Measurements from ENCODE around the gene ROBO2.

The ROBO2 gene

GRCh38 chr3:77466562-77467115, 426.7 kb downstream of the ROBO2 start:
- no peak for ATAC-seq
- H3K4me3 Mint-ChIP-seq, result no peak overlapping the region
- no peak overlapping the region for H3K27ac Mint-ChIP-seq

GRCh38 chr3:77467702-77468625, 428.1 kb downstream of the ROBO2 start:
- no peaks in the 10 kb centered on the region for H3K4me1 Mint-ChIP-seq
- H3K36me3 Mint-ChIP-seq (ENCODE audit: low read depth), result no peaks in the 10 kb centered on the region
- DNase-seq, result no peak
- H3K27ac Mint-ChIP-seq, result no peak overlapping the region
- no peak for ATAC-seq
- H3K9me3 Mint-ChIP-seq, result peaks cover 7% of the 10 kb centered on the region
- no peaks in the 10 kb centered on the region for H3K27me3 Mint-ChIP-seq
- no peak overlapping the region for H3K4me3 Mint-ChIP-seq

More at GRCh38 chr3:77466562-77467115, 426.7 kb downstream of the ROBO2 start:
- no peaks in the 10 kb centered on the region for H3K4me1 Mint-ChIP-seq
- H3K9me3 Mint-ChIP-seq, result peaks cover 4% of the 10 kb centered on the region
- no peaks in the 10 kb centered on the region for H3K36me3 Mint-ChIP-seq (ENCODE audit: low read depth)
- no peaks in the 10 kb centered on the region for H3K27me3 Mint-ChIP-seq
- DNase-seq, result no peak

DNA sequence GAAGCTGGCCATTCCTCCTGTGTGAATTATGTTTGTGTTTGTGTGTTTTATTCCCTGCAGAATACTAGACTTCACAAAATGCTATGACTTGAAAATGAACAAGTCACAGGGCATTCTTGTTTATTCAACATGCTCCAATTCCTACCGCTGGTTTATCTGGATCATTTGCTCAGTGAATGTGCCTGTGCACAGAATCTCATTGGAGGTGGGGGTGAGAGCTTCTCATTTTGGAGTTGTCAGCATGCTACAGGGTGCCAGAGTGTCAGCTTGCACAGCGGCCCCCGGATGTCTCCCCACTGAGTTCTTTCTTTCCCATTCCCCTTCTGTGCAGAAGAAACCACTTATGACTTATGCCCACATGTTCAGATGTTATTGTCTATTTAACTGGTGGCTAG, 428.7 kb downstream of the ROBO2 start:
- no peak for ATAC-seq
- peaks cover 8% of the 10 kb centered on the region for H3K9me3 Mint-ChIP-seq
- H3K27me3 Mint-ChIP-seq, result no peaks in the 10 kb centered on the region
- H3K27ac Mint-ChIP-seq, result no peak overlapping the region
- H3K4me3 Mint-ChIP-seq, result no peak overlapping the region
- no peaks in the 10 kb centered on the region for H3K4me1 Mint-ChIP-seq
- no peaks in the 10 kb centered on the region for H3K36me3 Mint-ChIP-seq (ENCODE audit: low read depth)
- no peak for DNase-seq

- H3K4me3 Mint-ChIP-seq, result no peak overlapping the region
- no peaks in the 10 kb centered on the region for H3K36me3 Mint-ChIP-seq (ENCODE audit: low read depth)
- ATAC-seq (no peak), DNase-seq (no peak)
- no peak overlapping the region for H3K27ac Mint-ChIP-seq
- H3K9me3 Mint-ChIP-seq, result peaks cover 19% of the 10 kb centered on the region
- no peaks in the 10 kb centered on the region for H3K4me1 Mint-ChIP-seq
- no peaks in the 10 kb centered on the region for H3K27me3 Mint-ChIP-seq
These were observed 435.6 kb downstream of the ROBO2 start for GRCh38 chr3:77475507-77475906.

- Mint-ChIP-seq H3K4me1 (no peaks in the 10 kb centered on the region), H3K36me3 (ENCODE audit: low read depth) (no peaks in the 10 kb centered on the region), H3K27me3 (no peaks in the 10 kb centered on the region), H3K27ac (no peak overlapping the region), H3K9me3 (peaks cover 17% of the 10 kb centered on the region), H3K4me3 (no peak overlapping the region)
- no peak for ATAC-seq
- DNase-seq, result no peak
These were observed 439.1 kb downstream of the ROBO2 start for GRCh38 chr3:77479021-77479420.

DNA sequence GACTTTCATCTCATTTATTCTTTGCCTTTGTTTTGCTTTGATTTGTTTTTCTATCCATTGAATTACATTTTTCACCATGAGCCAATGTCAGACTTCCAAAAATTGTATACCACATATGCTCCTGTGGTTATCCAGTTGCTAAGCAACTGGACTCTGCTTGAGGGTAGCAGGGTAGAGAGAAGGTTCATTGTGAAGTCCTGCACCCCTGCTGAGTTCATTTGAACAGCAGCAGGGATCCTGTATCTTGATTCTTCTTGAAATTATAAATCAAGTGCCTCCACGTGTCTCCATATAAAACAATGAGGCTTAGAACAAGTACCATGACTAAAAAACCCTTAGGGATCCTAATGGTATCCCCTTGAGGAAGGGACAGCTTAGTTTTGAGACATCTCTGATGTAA, 449.3 kb downstream of the ROBO2 start:
- no peaks in the 10 kb centered on the region for H3K36me3 Mint-ChIP-seq (ENCODE audit: low read depth)
- H3K27me3 Mint-ChIP-seq, result no peaks in the 10 kb centered on the region
- H3K27ac Mint-ChIP-seq, result no peak overlapping the region
- ATAC-seq (no peak), DNase-seq (no peak)
- H3K4me1 Mint-ChIP-seq, result no peaks in the 10 kb centered on the region
- no peak overlapping the region for H3K4me3 Mint-ChIP-seq
- H3K9me3 Mint-ChIP-seq, result peaks cover 28% of the 10 kb centered on the region

DNA sequence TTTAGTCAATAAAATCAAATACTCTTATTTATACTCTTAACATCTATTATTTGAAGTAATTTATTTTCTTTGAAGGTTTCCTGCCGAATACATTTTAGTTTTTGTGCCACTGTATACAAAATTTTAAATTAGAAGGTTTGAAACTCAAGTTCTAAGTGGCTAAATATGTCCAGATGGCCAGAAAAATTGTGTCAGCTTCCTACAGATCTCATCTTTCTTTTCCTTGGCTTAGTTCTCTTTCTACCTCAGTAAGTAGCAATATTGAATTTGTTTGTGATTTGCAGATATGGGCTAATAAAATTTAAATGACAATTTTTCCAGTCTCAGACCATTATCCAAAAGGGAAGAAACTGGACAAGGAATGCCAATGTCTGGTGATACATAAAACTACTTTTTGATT, 452.1 kb downstream of the ROBO2 start:
- Mint-ChIP-seq H3K4me1 (no peaks in the 10 kb centered on the region), H3K36me3 (ENCODE audit: low read depth) (no peaks in the 10 kb centered on the region), H3K9me3 (peaks cover 12% of the 10 kb centered on the region), H3K4me3 (no peak overlapping the region), H3K27me3 (no peaks in the 10 kb centered on the region), H3K27ac (no peak overlapping the region)
- DNase-seq (no peak), ATAC-seq (no peak)

DNA sequence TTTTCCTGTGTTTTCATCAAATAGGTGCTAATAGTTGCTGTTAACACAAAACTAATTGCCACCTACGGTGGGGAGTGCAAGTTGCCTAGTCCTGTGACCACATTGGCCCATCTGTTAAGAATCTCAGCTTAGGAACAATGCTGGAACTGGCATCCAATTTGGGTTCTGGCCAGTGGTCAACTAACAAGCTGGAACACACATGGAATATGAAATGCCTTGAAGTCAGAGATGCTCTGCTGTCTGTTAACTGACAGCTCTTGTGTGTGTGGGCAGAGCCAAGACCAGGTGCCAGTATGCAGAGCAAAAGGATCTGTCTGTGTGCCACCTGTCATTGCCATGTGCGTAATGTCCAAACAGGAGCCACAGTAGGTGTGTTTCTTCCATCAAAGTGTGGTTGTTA, 460.8 kb downstream of the ROBO2 start:
- no peak overlapping the region for H3K27ac Mint-ChIP-seq
- no peaks in the 10 kb centered on the region for H3K4me1 Mint-ChIP-seq
- H3K9me3 Mint-ChIP-seq, result peaks cover 5% of the 10 kb centered on the region
- no peaks in the 10 kb centered on the region for H3K36me3 Mint-ChIP-seq (ENCODE audit: low read depth)
- H3K27me3 Mint-ChIP-seq, result no peaks in the 10 kb centered on the region
- H3K4me3 Mint-ChIP-seq, result no peak overlapping the region
- ATAC-seq (no peak), DNase-seq (no peak)

DNA sequence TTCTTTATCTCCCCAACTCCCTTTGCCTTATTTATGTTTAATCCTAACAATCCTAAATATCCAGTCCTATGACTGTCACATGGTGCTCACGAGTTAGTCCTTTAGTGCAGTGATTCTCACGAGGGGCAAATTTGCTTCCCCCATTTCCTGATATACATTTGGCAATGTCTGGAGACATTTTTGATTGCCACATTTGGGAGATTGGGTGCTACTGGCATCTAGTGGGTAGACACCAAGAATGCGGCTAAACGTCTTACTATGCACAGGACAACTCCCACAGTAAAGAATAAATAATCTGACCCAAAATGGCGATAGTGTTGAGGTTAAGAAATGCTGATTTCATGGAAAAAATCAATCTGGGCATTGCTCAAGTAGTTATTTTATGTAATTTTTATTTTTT, 466.5 kb downstream of the ROBO2 start:
- Mint-ChIP-seq H3K27ac (no peak overlapping the region), H3K4me3 (no peak overlapping the region), H3K27me3 (no peaks in the 10 kb centered on the region), H3K36me3 (ENCODE audit: low read depth) (no peaks in the 10 kb centered on the region), H3K4me1 (no peaks in the 10 kb centered on the region), H3K9me3 (peaks cover 10% of the 10 kb centered on the region)
- no peak for ATAC-seq
- no peak for DNase-seq

- Mint-ChIP-seq H3K27me3 (no peaks in the 10 kb centered on the region), H3K4me1 (no peaks in the 10 kb centered on the region), H3K36me3 (ENCODE audit: low read depth) (no peaks in the 10 kb centered on the region), H3K4me3 (no peak overlapping the region), H3K9me3 (peaks cover 17% of the 10 kb centered on the region), H3K27ac (no peak overlapping the region)
- DNase-seq, result no peak
- ATAC-seq, result no peak
These were observed 473.6 kb downstream of the ROBO2 start for GRCh38 chr3:77513542-77513941.

DNA sequence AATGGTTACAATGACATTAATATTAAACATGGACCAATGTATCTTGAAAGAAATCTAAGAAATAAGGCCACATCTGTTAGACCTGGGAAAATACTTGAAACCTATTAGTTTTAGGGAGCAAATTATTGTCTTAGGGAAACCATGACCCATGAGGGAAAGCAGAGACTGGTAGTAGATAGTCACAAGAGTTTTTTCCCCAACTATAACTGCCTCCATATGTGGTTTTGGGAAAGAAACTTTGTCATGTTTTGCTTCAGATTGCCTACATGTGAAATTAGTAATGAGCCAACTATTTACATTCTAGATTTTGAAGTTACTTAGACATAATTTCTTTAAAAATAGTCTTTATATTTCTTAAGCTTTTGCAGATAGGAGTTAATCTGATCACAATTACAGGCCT, 474.9 kb downstream of the ROBO2 start:
- ATAC-seq (no peak), DNase-seq (no peak)
- H3K9me3 Mint-ChIP-seq, result peaks cover 22% of the 10 kb centered on the region
- no peak overlapping the region for H3K4me3 Mint-ChIP-seq
- no peak overlapping the region for H3K27ac Mint-ChIP-seq
- no peaks in the 10 kb centered on the region for H3K36me3 Mint-ChIP-seq (ENCODE audit: low read depth)
- H3K4me1 Mint-ChIP-seq, result no peaks in the 10 kb centered on the region
- no peaks in the 10 kb centered on the region for H3K27me3 Mint-ChIP-seq

GRCh38 chr3:77524463-77524862, 484.6 kb downstream of the ROBO2 start:
- peaks cover 4% of the 10 kb centered on the region for H3K9me3 Mint-ChIP-seq
- H3K4me3 Mint-ChIP-seq, result no peak overlapping the region
- no peak for ATAC-seq
- no peaks in the 10 kb centered on the region for H3K4me1 Mint-ChIP-seq
- no peak for DNase-seq
- H3K36me3 Mint-ChIP-seq (ENCODE audit: low read depth), result no peaks in the 10 kb centered on the region
- no peaks in the 10 kb centered on the region for H3K27me3 Mint-ChIP-seq
- no peak overlapping the region for H3K27ac Mint-ChIP-seq

DNA sequence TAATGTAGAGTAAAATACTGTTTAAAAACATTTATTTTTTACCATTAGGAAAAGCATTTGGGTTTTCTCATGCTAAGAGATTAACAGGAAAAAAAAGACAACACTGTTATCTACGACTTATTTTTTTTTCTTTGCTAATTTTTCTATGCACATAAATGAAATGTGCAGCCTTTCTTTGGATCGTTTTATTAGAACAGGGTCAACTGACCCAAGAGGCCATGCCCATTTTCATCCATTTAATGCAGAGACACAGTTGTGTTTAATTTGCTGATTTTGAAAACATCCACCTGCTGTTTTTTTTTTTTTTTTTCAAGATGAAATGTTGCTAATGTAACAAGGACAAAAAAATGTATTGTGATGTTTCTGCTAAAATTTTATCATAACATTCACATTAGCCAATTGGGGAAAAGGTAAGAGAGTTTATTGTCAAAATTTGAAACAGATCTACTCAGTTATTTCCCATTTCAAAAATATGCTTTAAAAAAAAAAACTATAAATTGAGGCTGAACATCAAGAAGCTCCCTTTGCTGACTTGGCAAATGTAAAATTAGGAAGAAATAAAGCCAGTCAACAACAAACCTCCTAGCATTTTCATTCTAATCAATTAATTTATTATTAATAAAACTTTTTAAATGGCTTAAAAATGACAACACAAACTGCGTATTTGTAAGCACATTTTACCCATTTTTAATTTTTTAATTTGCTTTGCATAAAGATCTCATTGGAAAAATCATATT, 485.2 kb downstream of the ROBO2 start:
- ATAC-seq (no peak), DNase-seq (no peak)
- Mint-ChIP-seq H3K27me3 (no peaks in the 10 kb centered on the region), H3K9me3 (no peaks in the 10 kb centered on the region), H3K4me1 (no peaks in the 10 kb centered on the region), H3K4me3 (no peak overlapping the region), H3K27ac (no peak overlapping the region), H3K36me3 (ENCODE audit: low read depth) (no peaks in the 10 kb centered on the region)

DNA sequence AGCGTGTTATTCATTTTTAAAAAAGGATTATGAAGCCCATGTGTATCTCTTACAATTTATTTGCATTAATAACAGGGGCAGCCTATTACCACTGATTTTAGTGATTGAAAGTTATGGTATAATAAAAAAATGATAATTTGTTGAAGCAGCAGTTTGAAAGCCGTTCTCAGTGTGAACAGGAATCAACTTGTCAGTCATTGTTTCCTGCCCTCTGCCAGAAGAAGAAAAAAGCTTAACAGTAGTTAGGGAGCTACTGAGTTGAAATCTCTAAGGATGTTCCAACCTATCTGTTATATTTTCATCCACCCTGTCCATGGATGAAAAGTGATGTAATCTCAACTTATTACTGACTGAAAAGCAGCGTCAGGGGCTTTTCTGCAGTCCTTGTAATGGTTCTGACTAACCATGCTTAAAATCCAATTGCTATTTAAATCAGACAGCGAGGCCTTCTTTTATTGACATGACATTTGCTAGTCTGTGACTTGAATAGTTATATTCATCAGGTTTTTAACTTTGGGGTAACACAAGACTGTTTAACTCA, 486.7 kb downstream of the ROBO2 start:
- no peaks in the 10 kb centered on the region for H3K4me1 Mint-ChIP-seq
- no peak overlapping the region for H3K27ac Mint-ChIP-seq
- ATAC-seq (no peak), DNase-seq (no peak)
- no peaks in the 10 kb centered on the region for H3K36me3 Mint-ChIP-seq (ENCODE audit: low read depth)
- no peaks in the 10 kb centered on the region for H3K27me3 Mint-ChIP-seq
- no peaks in the 10 kb centered on the region for H3K9me3 Mint-ChIP-seq
- H3K4me3 Mint-ChIP-seq, result no peak overlapping the region

DNA sequence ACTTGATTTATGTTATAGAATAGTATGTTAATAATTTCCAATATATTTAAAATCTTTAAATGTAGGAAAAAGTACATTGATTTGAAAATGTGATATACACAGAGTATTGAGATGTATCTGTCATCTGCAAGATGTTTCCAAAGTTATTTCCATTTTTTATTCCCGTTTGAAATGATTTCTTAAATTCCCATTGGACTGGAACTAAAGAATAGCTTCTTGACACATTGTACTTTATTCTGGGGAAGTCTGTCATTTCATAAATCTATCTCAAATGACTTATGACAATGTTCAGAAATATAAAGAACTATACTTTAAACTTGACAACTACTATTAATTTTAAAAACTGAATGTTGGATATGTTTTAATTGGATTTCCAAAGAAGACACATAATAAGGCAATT, 489.6 kb downstream of the ROBO2 start:
- no peak for DNase-seq
- Mint-ChIP-seq H3K27me3 (no peaks in the 10 kb centered on the region), H3K36me3 (ENCODE audit: low read depth) (no peaks in the 10 kb centered on the region), H3K9me3 (peaks cover 6% of the 10 kb centered on the region), H3K4me3 (no peak overlapping the region), H3K27ac (no peak overlapping the region), H3K4me1 (no peaks in the 10 kb centered on the region)
- ATAC-seq, result no peak

Data from activated naive CD8-positive, alpha-beta T cell treated with anti-CD3 and anti-CD28 coated beads, Interleukin-2, amount 50 U/mL, for 24 hours (primary cell).